Superior temporal gyrus (tissue), 1 donor: ENCODE measurements around the gene AGT.
"Not testable (repeated sequence)": the region's sequence is repeated elsewhere in the genome, so short reads cannot be mapped to it uniquely, and the experiment has no call there.

Source experiments
- DNase-seq: peaks from one replicate; pipeline ENCODE4 v3.0.0-alpha.2; 2016; ENCODE audit errors: extremely low spot score

The AGT gene

DNA sequence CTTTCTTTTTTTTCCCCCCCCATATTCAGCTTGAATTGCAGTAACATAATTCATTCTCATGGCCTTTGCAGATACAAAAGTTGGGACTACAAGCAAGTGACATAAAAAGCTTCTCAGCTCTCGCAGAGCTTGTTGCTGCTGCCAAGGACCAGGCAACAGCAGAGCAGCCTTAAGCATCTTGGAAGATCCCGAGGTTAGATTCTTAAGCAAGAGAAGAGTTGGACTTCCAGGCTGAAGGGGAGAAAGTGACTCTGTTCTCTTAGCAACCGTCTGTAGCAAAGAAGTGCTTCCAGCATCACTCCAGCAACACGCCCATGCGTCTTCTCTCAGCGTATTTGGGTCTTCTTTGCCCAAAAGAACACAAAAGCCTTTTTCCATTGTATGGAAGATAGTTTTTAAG lies 20.7 kb downstream of the AGT start:
- DNase-seq, result peak; percentile 40

DNA sequence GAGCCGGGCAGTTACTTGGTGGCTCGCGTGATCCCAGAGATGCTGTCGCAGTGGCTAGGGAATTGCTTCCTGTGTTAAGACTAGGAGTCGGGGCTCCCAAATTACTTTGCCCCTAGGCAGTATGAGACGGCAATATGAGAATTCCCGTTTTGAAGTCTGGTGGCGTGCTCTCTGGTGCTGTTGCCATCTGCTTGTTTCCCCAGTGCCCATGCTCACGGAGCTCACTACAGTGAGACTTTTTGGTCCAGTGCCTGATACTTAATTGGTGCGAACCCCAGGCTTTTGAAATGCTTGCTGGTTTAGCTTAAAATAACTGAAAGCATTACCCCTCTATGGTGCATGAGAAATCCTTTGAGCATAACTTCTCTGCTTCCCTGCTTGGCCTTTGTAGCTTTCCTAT lies 22.3 kb downstream of the AGT start:
- DNase-seq, result no peak

DNA sequence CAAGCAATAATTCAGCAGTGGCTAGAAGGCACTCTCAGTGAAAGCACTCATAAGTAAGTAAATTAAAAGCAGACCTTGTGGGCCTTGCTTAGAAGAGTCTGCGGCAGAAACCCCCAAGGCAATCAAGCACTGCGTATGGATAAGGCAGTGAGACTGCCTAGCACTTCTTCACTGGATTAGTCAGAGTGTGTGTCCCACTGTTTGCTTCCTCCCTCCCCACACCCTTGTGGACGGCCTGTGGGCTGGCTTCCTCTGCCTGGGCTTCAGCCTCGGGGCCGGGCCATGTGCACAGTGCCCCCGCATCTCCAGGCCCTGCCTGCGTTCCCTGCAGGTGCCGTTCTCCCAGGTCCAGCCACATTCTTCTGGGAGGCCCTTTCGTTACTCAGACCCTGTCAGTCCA lies 23.8 kb downstream of the AGT start:
- DNase-seq, result no peak

DNA sequence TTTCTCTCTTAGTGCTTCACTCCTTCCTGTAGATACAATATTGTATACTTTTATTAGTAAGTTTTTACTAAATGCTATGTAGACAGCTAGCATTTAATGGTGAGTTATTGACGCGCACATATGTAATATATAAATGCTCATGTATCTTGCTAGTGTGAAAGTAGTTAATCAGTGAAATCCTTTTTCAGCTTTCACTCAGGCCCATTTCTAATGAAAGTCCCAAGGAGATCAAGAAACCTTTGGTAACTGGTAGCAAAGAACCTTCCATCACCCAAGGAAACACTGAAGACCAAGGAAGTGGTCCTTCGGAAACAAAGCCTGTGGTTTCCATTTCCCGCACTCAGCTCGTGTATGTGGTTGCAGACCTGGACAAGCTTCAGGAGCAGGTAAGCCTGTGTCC lies 27.2 kb downstream of the AGT start:
- DNase-seq, result no peak

DNA sequence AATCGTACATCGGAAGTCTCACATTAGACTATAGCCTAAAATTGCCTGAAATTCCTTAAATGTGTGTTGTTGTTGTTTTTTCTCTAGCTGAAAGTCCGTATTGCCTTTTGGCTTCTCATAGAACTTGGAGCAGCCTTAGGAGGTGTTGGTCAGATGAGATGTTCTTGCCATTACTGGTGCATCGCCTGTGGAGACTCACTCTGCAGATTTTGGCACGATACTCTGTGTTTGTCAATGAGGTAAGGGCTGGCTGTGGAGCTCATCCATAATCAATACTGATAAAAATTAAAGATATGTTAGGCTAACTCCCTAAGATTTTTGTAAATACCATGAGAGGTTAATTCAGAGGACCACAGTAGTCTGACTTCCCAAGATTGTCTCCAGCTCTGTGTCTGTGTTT lies 28.9 kb downstream of the AGT start:
- no peak for DNase-seq

DNA sequence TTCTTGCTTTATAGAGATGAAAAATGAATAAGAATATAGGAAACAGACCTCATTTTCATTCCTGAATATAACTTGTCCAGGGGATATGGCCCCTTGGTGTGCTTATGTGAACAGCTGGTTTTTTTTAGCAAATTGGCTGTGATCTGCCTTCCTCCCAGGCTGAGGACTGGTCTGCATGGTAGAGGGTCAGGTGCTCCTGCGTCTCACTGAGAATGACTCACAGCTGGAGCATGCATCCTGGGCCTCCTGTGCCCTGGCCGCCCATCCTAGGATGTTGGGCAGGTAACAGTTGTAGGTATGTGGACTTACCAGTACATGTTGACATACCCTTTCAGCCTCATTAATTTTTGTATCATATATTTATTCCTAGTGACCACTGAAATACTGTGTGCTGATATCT lies 29.8 kb downstream of the AGT start:
- no peak for DNase-seq

DNA sequence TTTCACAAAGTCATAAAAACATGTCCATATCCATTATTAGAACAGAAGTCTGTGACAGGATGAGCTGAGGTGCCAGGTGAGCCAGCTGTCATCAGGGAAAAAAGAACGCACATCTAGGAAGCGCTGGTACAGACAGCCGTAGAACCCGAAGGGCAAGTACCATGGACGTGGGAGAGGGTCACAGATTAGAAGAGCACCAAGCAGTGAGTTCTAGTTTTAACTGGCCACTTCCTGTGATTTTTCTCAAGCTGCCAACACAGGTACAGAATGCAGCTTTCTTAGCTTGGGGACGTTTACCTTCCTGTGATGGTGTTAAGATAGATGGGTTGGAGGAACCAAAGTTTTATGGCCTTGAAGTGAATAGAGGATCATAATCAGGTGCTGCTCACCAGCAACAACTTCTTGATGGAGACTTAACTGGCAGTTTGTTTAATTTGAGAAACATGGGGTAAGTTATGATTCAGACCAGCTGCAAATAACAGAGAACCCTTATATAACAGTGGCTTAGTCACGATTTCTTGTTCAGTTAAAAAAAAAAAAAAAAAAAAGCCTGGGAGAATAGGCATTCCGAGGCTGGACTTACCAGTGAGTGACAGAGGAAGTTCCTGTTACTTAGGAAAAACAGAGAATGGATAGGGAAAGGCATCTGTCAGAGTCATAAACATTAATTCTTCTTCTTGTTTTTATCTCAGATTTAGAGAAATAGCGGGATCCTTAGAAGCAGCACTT lies 30.9 kb downstream of the AGT start:
- peak; percentile 76 for DNase-seq

DNA sequence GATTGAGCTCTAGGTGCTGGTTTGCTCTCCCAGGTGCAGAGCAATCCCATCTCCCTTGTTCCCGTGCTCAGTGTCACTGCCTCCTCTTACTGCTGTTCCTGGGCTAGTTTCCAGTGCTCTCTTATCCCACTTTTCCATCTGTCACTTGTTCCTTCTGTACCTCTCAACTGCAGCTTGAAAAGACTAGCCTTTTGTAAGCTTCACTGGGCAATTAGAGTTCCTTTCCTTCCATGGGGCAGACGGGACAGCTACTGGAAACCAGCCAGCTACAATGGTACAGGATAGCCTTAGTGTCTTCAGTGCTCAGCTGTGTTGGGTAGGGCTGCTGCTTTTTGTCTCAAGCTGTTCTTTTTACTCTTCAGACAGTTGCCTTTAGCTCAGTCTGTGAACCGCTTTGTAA lies 31.6 kb downstream of the AGT start:
- DNase-seq, result peak; percentile 78

DNA sequence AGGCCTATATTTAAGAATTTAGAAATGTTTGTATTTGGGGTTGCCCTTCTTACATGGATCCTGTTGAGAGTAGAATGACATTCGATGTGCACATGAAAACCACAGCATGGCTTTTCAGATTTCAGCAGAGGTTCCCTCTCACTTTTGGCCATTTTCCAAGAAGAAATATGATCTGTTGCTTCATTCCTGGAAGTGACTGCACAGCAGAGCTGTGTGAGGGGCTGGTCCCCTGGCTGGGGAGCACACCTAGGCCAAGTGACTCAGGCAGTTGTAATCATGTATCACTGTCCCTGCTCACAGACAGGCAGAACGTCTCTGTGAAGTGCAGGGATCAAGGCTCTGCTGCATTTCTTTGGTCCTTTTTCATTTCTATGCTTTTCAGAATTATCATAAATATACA lies 32.3 kb downstream of the AGT start:
- no peak for DNase-seq

DNA sequence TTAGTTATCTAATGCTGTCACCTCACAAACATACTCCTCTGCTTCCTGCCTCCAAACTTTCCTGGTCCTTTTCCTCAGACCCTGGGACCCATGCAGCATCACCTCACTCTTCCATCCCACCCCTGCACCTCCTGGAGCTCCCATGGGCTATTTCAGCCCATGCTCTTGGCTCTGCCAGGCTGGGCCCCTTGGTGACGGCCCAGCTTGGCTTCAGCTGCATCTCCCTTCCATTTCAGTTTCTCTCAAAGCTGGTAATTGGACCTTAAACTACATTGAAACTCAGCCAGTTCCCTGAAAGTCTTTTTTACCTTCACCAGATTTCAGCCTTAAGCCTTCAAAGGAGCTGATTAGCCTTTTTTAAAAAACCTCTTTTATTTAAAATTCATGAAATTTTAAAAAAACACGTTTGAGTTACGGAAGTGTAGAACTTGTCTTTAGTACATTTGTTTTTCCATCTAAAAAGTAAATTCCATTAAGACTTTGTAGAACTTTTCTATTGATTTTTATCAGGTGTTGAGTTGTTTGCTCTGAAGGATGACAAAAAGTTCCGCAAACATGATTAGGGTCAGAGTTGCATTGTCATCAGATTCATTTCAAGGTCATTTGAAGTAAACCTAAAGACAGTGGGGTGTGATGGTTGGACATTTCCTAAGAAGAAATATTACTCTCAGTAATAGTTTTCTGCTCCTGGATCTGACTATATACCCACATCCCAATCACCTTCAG lies 33.5 kb downstream of the AGT start:
- no peak for DNase-seq

DNA sequence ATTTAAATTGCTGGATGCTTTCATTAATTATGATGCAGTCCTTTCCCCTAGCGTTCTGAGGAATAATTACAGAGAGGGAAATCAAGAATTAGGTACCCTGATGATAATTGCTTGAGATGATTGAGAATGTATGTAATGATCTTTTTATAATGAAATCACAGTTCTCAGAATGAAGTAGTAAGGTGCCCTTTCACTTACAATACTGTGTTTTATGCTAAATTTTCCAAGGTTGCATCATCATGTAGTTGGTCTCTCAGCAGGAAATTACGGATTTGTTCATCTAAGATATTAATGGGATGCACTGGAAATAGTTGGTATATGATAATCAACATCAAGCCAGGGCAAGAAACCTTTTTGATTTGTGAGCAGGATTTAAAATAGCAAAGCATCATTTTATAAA lies 34.1 kb downstream of the AGT start:
- no peak for DNase-seq

DNA sequence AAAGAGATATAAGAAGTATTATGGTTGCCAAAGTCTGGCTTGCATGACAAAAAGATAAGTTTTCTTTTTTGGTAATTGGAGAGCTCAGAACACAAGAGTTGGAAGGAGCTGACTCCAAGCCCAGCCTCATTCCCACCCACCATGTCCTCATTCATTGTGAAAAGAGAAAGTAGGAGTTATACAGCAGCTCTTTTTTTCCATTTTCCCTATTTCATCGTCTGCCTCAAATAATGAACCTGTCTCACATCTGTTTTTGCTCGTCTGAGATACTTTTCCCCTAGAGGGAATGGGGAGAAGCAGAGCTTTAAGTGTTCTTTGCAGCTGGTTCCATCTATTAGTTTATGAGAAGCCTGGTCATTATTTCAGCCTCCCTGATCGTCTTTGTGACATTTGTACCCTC lies 34.7 kb downstream of the AGT start:
- DNase-seq, result peak; percentile 51

DNA sequence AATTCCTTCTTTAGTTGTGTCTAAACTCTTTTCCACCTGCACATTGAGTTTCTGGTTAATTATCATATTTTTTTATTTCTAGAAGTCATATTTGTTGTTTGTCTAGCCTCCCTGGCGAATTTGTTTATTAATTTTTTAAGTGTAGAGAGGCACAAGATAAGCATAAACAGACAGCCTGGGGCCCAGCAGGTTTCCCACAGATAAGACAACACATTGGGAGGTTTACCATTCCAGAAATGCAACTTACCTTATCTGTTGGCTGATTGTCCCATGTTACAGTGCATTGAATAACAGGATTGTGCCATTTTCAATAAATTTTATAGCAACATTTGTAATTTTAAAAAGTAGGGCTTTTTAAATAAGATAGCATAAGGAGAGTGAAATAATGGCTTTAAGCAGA lies 36.7 kb downstream of the AGT start:
- no peak for DNase-seq

DNA sequence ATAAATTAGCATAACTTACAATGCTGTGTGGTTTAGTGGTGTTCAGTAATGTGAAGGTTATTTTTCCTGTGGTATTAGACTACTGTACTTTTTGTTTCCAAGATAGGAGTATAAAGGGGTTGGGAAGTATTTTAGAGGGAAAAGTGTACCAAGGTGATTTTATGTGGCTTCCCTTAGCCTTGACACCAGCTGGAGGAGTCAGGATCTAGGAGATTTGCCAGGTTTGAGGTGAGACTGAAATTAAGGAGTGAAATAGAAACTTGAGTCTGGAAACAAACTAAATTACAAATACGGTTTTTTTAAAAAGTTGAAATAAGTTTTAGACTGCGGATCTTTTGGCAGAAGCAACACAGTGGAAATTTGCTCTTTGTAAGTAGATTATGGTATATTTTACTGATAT lies 39.3 kb downstream of the AGT start:
- DNase-seq, result no peak

DNA sequence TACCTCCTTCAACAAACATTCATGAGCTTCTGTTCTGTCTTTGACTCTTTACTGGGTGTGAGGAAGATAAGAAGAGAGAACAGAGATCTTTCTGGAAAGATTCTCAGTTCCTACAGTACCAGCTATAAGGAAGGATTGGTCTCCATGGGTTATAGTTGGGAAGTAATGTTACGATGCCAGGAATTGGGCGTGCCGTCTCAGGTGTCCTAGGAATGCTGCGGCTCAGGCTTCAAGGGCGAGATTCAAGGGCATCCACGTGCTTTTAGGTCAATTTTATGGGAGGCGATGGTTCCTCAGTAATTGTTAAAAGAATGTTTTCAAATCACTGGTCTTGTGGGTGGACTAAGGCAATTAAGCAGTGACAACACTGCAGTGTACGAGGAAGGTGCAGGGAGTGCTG lies 44.4 kb downstream of the AGT start:
- DNase-seq, result no peak

DNA sequence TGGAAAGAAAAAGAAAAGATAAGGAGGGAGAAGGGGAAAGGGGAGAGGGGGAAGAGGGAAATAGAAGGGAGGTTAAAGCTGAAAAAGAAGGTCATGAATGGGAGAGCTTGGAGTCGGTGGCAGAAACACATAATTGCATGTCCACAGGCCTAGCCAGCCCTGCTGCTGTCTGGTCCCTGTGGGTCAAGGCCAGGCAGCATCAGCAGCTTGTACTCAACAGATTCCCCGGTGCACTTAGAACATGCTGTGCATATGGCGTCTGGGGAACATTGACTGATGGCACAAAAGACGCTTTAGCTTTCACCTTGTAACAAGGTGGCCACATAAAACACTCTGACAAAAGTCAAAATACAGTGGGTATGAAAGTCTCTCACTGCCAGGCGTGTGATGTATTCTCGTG lies 45.7 kb downstream of the AGT start:
- no peak for DNase-seq

DNA sequence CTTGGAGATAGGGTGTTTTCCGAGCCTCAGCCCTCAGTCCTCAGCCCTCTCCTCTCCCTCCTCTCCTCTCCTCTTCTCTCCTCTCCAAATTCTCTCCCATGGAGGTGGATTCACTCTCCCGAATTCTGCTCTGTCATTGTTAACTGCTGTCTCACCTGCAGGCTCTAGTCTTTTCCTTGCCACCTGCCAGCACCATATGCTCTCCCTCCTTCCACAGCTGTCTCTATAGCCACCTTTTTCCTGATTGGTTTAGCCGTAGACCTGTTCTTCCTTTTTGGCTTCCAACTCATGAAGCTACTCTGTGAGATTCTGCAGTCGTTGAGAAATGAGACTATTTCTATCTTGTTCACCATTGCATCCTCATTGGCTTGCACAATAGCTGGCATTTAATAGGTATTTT lies 51.9 kb downstream of the AGT start:
- no peak for DNase-seq

DNA sequence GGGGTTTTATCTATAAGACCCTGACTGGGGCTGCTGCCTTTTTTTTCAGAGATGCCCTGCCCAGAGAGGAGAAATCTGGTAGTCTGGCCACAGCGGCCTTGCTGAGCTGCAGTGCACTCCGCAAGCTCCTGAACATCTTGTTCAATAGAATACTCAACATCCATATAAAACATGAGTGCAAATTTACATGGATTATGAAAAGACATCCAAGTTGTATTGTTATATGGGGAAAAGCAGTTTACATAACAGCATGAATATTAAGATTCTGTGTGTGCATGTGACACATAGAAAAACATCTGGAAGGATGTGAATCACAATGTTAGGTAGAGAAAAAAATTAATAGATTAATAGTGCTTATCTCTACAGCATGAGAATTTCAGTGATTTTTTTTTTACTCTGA lies 55.2 kb downstream of the AGT start:
- no peak for DNase-seq

DNA sequence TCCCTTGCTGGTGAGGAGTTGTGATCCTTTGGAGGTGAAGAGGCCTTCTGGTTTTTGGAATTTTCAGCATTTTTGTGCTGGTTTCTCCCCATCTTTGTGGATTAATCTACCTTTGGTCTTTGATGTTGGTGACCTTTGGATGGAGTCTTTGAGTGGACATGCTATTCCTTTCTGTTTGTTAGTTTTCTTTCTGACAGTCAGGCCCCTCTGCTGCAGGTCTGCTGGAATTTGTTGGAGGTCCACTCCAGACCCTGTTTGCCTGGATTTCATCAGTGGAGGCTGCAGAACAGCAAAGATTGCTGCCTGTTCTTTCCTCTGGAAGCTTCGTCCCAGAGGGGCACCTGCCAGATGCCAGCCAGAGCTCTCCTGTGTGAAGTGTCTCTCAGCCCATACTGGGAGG lies 55.8 kb downstream of the AGT start:
- DNase-seq, result not testable (repeated sequence)

DNA sequence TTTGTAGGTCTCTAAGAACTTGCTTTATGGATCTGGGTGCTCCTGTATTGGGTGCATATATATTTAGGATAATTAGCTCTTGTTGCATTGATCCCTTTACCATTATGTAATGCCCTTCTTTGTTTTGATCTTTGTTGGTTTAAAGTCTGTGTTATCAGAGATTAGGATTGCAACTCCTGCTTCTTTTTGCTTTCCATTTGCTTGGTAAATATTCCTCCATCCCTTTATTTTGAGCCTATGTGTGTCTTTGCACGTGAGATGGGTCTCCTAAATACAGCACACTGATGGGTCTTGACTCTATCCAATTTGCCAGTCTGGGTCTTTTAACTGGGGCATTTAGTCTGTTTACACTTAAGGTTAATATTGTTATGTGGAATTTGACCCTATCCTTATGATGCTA lies 57.2 kb downstream of the AGT start:
- DNase-seq, result not testable (repeated sequence)
